ENCODE results near the gene SERPINB8.
"Not testable (repeated sequence)": the region's sequence is repeated elsewhere in the genome, so short reads cannot be mapped to it uniquely, and the experiment has no call there.

The SERPINB8 gene

DNA sequence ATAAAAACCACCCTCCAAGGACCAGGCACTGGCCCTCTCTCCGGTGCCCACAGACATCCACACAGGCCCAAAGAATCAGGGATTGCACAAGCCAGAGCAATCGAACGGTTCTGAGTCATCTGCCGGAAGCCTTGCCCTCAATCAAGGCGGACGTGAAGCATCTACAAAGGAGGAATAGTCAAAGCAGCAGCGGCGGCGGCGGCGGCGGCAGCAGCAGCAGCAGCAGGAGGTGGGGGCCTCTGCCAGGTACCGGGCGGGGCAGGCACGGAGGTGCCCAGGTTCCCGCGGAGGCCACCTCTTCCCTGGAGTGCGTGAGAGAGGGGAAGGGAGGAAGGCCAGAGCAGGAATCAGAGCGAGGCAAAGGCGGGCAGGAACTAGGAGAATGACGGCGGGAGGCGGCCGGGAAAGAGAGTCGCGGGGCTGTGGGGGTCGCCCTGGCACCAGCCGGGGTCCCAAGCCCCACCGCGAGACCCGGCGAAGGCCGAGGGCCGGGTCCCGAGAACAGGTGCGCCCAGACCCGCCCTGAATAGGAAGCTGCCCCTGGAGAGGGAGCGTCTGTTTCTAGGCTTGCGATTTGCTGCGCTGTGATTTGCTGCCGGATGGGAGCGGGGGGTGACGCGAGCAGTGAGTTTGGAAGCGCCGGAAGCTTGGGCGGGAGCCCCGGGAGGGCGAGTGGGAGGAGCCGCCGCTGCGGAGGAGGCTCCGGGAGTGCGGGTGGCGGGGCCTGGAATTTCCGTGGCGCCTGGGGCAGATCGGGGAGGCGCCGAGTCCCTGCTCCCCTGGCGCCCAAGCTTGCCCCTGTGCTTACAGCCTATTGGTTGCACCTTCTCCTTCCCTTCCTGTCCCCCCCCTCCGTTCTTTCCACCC, at the start of gene SERPINB8:
Gene SERPINB8 (plus strand): TSS at position 140 of the 867 bp plus-strand sequence. CDS start 8,228 bp downstream, outside the sequence.
- peak; percentile 71 for DNase-seq (ENCODE audit: low read depth)

GRCh38 chr18:63922049-63922448, 47.8 kb upstream of the SERPINB8 start:
- DNase-seq (ENCODE audit: low read depth): no peak

GRCh38 chr18:63924551-63924950, 45.3 kb upstream of the SERPINB8 start:
- DNase-seq (ENCODE audit: low read depth): no peak

DNA sequence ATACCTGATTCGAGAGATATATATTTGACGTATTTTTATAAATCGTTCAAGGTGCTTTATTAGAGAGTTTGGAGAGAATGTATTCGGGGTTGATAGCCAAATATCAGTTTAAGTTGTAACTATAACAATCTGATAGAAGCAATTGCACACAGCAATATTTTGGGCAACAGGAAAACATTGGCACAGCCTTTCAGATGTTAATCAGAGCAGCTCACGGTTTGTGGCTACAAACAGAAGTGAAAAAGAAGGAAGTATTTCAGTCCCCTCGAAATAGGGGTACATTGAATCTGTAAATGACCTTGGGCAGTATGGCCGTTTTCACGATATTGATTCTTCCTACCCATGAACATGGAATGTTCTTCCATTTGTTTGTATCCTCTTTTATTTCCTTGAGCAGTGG, 41.5 kb upstream of the SERPINB8 start:
- DNase-seq (ENCODE audit: low read depth): no peak

DNA sequence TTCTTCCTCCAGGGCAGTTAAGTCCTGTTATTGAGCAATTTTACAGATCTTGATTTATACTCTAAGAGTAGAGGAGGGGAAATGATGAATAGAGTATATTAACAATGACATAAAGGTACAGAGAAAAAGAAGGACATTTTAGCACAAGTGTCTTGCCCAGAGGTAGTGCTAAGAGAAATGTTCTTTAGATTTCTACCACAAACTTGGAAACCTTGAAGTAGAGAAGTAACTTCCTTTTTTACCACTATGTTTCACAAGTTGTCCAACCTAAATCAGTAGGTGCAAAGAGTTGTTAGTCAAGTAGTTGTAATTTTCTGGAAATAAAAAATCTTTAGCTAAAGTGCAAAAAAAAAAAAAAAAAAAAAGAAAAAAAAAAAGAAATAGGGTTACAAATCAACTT, 40.5 kb upstream of the SERPINB8 start:
- not testable (repeated sequence) for DNase-seq (ENCODE audit: low read depth)

DNA sequence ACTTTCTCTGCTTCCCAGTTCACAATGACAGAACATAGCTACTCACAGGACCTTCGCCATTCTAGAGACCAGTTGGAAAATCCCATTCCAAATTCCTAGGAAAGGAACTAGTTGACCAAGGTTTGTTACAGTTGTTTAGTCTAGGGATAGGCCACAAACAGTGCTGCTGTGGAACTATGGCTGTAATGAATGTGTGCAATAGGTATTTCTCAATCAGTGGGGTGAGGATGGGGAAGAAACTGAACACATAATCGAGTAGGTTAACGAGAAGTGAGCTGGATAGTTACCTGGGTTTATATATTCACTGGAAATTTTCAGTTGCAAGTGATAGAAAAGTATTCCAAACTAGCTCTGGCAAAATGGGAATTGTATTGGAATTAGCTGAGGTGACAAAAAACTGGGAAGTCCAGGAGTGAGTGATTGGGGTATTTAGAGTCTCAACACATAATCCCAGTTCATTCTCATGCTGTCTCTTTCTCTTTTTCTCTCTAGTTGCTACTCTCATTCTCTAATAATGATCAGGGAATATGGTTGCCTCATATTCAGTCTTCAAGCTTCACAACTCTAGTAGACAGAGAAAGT, 39.0 kb upstream of the SERPINB8 start:
- DNase-seq (ENCODE audit: low read depth): no peak

- DNase-seq (ENCODE audit: low read depth): no peak
Measured at GRCh38 chr18:63936156-63936931, 33.5 kb upstream of the SERPINB8 start.

GRCh38 chr18:63936932-63937393, 32.9 kb upstream of the SERPINB8 start:
- DNase-seq (ENCODE audit: low read depth): no peak

- DNase-seq (ENCODE audit: low read depth): no peak
Measured at GRCh38 chr18:63940008-63940407, 29.9 kb upstream of the SERPINB8 start.

DNA sequence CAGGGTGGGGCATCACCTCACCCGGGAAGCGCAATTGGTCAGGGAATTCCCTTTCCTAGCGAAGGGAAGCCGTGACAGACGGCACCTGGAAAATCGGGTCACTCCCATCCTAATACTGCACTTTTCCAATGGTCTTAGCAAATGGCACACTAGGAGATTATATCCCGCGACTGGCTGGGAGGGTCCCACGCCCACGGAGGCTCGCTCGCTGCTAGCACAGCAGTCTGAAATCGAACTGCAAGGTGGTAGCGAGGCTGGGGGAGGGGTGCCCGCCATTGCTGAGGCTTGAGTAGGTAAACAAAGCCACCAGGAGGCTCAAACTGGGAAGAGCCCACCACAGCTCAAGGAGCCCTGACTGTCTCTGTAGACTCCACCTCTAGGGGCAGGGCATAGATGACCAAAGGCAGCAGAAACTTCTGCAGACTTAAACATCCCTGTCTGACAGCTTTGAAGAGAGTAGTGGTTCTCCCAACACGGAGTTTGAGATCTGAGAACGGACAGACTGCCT, 29.3 kb upstream of the SERPINB8 start:
- not testable (repeated sequence) for DNase-seq (ENCODE audit: low read depth)

DNA sequence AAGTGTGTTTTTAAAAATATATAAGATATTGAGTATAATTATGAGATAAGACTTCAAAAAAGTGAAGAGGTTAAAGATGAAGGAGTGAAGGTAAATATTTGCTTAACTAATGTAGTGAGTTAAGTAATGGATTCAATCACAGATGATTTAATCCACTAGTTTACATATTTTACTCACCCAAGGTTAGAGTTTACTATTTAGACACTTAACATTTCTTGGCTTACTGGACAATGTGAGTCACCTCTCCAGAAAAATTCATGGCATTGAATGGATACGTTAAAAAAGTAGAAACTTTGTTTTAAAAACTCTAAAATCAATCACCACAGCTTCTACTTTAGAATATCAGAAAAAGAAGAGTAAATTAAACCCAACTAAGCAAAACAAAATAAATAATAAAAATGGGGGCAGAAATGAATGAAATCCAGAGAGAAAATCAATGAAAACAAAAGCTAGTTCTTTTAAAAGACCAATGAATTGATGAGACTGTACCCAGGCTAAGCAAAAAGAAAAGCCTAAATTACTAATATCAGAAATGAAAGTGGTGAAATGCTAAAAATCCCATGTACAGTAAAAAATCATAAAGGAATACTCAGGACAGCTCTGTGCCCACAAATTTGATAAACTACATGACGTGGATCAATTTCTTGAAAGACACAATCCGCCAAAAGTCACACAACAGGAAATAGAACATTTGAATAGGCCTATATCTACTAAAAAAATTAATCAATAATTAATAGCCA, 22.7 kb upstream of the SERPINB8 start:
- DNase-seq (ENCODE audit: low read depth): no peak

- peak; percentile 42 for DNase-seq (ENCODE audit: low read depth)
Measured at GRCh38 chr18:63949068-63949737, 20.7 kb upstream of the SERPINB8 start, which contains the start of gene HMSD. Gene HMSD (plus strand): TSS chr18:63949301. CDS start chr18:63953456, 4,155 bp downstream.

DNA sequence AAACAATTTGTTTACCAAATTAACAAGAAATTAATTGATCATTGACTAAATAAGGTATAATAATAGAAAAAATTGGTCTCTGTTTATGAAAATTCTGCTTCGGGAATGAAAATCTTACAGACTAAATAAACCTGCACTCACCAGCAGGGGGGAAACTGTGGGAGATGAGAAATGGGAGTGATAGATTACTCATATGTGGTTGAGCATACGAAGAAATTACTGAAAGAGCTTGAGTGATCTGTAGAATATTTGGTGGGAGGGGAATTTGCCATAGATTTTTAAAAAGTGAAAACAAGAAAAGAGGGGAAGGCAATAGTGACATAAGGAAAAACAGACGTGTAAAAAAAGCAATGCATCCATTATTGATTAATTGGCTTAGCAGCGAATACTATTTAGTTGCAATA, 18.6 kb upstream of the SERPINB8 start:
- DNase-seq (ENCODE audit: low read depth): no peak

- DNase-seq (ENCODE audit: low read depth): no peak
Measured at GRCh38 chr18:63953811-63954210, 16.1 kb upstream of the SERPINB8 start.

GRCh38 chr18:63956755-63957154, 13.1 kb upstream of the SERPINB8 start:
- DNase-seq (ENCODE audit: low read depth): no peak

GRCh38 chr18:63960891-63961290, 9.0 kb upstream of the SERPINB8 start:
- DNase-seq (ENCODE audit: low read depth): no peak

DNA sequence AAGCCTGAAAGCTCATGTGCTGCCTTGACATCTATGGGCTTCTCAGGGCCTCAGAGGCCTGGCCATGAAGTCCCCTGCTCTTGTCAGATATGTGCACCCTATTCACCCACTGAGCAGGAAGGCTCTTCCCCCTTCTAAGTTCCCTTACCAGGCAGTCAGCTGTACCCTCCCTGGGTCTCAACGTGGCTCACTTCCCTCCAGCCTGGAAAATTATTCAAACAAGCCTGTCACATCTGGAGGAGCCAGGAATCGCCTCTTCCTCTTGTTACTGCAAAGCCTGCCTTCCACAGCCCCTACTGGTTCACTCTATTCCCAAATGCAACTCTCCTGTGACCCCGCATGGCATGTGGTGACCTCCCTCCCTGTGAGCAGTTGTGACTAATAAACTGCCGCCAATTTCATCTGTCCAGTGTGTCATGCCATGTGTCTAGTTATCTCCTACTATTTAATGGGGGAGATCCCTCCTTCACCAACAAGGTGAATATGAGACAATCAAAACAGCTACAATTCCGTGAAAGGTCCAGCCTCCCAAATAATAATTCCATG, 8.4 kb upstream of the SERPINB8 start:
- no peak for DNase-seq (ENCODE audit: low read depth)

DNA sequence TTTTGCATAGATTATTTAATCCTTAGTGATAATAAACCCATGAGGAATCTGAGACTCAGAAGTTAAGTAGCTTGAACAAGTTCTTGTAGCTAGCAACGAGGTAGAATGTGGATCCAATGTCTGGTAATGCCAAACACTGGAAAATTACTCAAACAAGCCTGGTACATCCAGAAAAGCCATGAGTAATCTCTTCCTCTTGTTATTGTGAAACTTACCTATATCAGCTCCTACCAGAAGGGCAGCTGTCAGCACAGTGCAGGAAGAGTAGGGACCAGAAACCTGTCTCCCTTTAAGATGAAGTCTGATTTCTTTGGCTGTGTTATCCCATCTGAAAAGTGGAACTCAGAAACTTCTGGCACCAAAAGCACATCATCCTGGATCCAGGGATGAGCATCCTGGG, 7.7 kb upstream of the SERPINB8 start:
- DNase-seq (ENCODE audit: low read depth): no peak

DNA sequence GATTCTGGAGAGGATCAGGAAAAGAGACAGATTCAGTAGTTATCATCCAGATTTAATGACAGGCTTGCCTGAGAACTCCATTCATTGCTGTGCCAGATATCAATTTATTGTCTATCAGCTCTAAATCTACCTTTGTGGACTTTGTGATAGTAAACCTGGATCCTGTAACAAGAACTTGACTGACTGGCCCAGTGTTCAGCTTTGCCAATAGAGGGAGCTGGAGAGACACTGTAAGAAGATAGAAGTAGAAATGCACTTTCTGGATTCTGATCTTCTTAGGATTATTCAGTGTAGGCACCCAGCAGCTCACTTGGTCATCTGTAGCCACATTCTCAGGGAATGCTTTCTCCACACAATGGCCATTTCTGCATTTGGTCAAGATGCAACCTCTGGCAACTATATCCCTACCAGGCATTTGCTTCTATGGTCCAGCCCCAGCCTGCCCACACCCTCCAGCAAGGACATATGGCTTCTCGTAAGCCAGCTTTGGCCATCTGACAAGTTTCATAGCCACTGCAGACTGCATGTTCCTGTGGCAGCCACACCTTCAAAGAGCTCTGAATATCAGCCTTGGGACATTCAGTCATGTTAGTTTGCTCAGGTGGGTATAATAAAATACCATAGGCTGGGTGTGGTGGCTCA, 6.1 kb upstream of the SERPINB8 start:
- no peak for DNase-seq (ENCODE audit: low read depth)

- no peak for DNase-seq (ENCODE audit: low read depth)
Measured at GRCh38 chr18:63964908-63965307, 5.0 kb upstream of the SERPINB8 start.
